SK-N-SH treated with all-trans-retinoic acid at 6 μM for 48 hours (cell line): ENCODE data around the gene BSN.
"Not testable (repeated sequence)": the region's sequence is repeated elsewhere in the genome, so short reads cannot be mapped to it uniquely, and the experiment has no call there.

ENCODE experiments used
- ARNTL ChIP-seq: fragments of 450-650 bp; formaldehyde crosslinking; IDR thresholded peaks from 2 replicates; pipeline ENCODE4 v1.5.0; 2020; ENCODE audit warnings: low read depth, mild to moderate bottlenecking, moderate library complexity, borderline replicate concordance
- BACH2 ChIP-seq: fragments of 250-450 bp; sonication (Bioruptor Pico); IDR thresholded peaks from 2 replicates; pipeline ENCODE4 v1.9.0; 2021; ENCODE audit warnings: mild to moderate bottlenecking, borderline replicate concordance
- CSDC2 ChIP-seq: fragments of 250-450 bp; sonication (Bioruptor Pico); IDR thresholded peaks from 2 replicates; pipeline ENCODE4 v1.5.0; 2020; ENCODE audit warnings: mild to moderate bottlenecking, moderate library complexity
- ESRRG ChIP-seq: fragments of 250-450 bp; sonication (Bioruptor Pico); IDR thresholded peaks from 2 replicates; pipeline ENCODE4 v1.6.1; 2021; ENCODE audit warnings: mild to moderate bottlenecking
- PATZ1 ChIP-seq: fragments of 250-450 bp; sonication (Bioruptor Pico); IDR thresholded peaks from 2 replicates; pipeline ENCODE4 v1.8.0; 2020; ENCODE audit warnings: mild to moderate bottlenecking, moderate library complexity, borderline replicate concordance
- PPARA ChIP-seq: fragments of 250-450 bp; sonication (Bioruptor Pico); IDR thresholded peaks from 2 replicates; pipeline ENCODE4 v1.5.0; 2020; ENCODE audit warnings: mild to moderate bottlenecking, borderline replicate concordance
- TOX ChIP-seq: fragments of 250-450 bp; sonication (Bioruptor Pico); IDR thresholded peaks from 2 replicates; pipeline ENCODE4 v1.8.0; 2021; ENCODE audit warnings: mild to moderate bottlenecking, moderate library complexity, borderline replicate concordance
- ZFP3 ChIP-seq: fragments of 250-450 bp; sonication (Bioruptor Pico); IDR thresholded peaks from 2 replicates; pipeline ENCODE4 v1.5.0; 2020; ENCODE audit warnings: mild to moderate bottlenecking, moderate library complexity
- ZFP30 ChIP-seq: fragments of 450-650 bp; formaldehyde crosslinking; IDR thresholded peaks from 2 replicates; pipeline ENCODE4 v1.5.0; 2022; ENCODE audit warnings: mild to moderate bottlenecking, moderate library complexity
- TF ChIP-seq, protein P1 (sequence below): fragments of 250-450 bp; sonication (Bioruptor Pico); IDR thresholded peaks from 2 replicates; pipeline ENCODE4 v1.5.1; 2020; ENCODE audit warnings: low read depth, mild to moderate bottlenecking, moderate library complexity

GRCh38 chr3:49687424-49687795, 133.1 kb downstream of the BSN start:
- not testable (repeated sequence) for TF ChIP-seq PPARA (CRISPR knock-in tag); PATZ1; BACH2; CSDC2 (CRISPR knock-in tag); ZFP3 (CRISPR knock-in tag); ZFP30 (CRISPR knock-in tag); ESRRG (CRISPR knock-in tag); ARNTL; TOX (CRISPR knock-in tag)
- TF ChIP-seq, protein P1, sequence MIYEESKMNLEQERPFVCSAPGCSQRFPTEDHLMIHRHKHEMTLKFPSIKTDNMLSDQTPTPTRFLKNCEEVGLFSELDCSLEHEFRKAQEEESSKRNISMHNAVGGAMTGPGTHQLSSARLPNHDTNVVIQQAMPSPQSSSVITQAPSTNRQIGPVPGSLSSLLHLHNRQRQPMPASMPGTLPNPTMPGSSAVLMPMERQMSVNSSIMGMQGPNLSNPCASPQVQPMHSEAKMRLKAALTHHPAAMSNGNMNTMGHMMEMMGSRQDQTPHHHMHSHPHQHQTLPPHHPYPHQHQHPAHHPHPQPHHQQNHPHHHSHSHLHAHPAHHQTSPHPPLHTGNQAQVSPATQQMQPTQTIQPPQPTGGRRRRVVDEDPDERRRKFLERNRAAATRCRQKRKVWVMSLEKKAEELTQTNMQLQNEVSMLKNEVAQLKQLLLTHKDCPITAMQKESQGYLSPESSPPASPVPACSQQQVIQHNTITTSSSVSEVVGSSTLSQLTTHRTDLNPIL (CRISPR knock-in tag) = not testable (repeated sequence)
